ENCODE measurements around the gene PDILT. TPM values are rescaled to one million over a fixed set of nuclear protein-coding genes. Genes with fewer than 3 reads are reported as not detected.

Gene PDILT
- total RNA-seq, 1 experiment from 2014 or later = not detected

DNA sequence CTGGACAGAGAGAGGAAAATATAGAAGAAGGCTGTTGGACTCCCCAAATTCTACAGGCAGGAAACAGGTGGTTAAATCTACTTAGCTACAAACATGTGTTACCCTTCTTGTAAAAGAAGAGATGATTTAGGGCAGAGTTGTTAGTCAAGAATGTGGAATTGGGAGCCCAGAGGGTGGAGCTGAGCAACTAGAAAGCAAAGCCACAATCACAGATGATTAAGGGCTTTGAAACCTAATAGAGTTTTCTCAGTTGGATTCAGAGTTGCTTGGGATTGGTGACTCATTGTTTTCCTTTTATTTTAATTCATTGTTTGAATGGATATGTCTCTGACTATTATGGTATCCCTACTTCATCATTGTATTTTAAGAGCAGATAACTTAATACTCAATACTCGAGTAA is 11.0 kb upstream of the PDILT start:
- CTCF ChIA-PET = no interaction called here
- Histone ChIP-seq H3K9me3 (ENCODE audit: insufficient read depth, low read depth) (no peaks in the 10 kb centered on the region), H3K79me2 (ENCODE audit: low read depth) (no peaks in the 10 kb centered on the region), H3K4me2 (no peak overlapping the region), H3K36me3 (ENCODE audit: low read depth) (no peaks in the 10 kb centered on the region), H3K27ac (no peak overlapping the region), H3F3A (ENCODE audit: insufficient read depth, low read depth) (no peaks in the 10 kb centered on the region), H4K20me1 (ENCODE audit: insufficient read depth) (no peaks in the 10 kb centered on the region), H3K9me2 (ENCODE audit: insufficient read depth) (no peaks in the 10 kb centered on the region), H3K4me1 (replicated peaks; ENCODE audit: insufficient read depth) (no peaks in the 10 kb centered on the region), H2AFZ (no peak overlapping the region), H3K4me3 (no peak overlapping the region), H3K27me3 (ENCODE audit: insufficient read depth, low read depth) (peaks cover 31% of the 10 kb centered on the region)
- DNase-seq = no peak
- intact Hi-C loops (cut with micrococcal nuclease; ENCODE audit: unreplicated experiment) = no loop called here
- BruUV-seq (replicated peaks) = no TSS peak
- POLR2A ChIA-PET (ENCODE audit: unreplicated experiment) = no interaction called here
- TF ChIP-seq, protein P1, sequence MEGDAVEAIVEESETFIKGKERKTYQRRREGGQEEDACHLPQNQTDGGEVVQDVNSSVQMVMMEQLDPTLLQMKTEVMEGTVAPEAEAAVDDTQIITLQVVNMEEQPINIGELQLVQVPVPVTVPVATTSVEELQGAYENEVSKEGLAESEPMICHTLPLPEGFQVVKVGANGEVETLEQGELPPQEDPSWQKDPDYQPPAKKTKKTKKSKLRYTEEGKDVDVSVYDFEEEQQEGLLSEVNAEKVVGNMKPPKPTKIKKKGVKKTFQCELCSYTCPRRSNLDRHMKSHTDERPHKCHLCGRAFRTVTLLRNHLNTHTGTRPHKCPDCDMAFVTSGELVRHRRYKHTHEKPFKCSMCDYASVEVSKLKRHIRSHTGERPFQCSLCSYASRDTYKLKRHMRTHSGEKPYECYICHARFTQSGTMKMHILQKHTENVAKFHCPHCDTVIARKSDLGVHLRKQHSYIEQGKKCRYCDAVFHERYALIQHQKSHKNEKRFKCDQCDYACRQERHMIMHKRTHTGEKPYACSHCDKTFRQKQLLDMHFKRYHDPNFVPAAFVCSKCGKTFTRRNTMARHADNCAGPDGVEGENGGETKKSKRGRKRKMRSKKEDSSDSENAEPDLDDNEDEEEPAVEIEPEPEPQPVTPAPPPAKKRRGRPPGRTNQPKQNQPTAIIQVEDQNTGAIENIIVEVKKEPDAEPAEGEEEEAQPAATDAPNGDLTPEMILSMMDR (conservative IDR thresholded peaks at IDR 0.05) = no peak
- no peak for TF ChIP-seq EZH2 (IDR thresholded peaks at IDR 0.05; ENCODE audit: low read depth)

DNA sequence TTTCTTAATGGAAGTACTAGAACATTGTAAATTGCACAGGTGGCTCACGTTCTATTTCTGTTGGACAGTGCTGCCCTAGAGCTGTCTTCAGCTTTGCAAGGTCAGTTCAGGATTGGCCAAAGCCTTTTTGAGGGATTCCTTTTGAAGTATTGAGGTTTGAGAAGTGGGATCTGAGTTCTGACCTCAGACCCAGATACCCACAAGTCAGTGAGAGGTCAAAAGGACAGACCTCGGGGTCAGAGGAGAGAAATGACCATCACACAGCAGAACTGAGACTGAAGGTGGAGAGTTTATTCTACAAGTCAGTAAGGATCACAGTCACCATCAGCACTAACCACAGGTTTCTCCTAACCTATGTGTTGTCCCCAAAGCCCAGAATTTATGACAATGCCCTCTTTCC is 6.5 kb upstream of the PDILT start:
- Histone ChIP-seq H3K4me2 (no peak overlapping the region), H3K27ac (no peak overlapping the region), H3K4me3 (no peak overlapping the region), H3K27me3 (ENCODE audit: insufficient read depth, low read depth) (peaks cover 44% of the 10 kb centered on the region), H3K4me1 (replicated peaks; ENCODE audit: insufficient read depth) (no peaks in the 10 kb centered on the region), H3K79me2 (ENCODE audit: low read depth) (no peaks in the 10 kb centered on the region), H3K9me3 (ENCODE audit: insufficient read depth, low read depth) (no peaks in the 10 kb centered on the region), H2AFZ (no peak overlapping the region), H3F3A (ENCODE audit: insufficient read depth, low read depth) (no peaks in the 10 kb centered on the region), H3K9me2 (ENCODE audit: insufficient read depth) (no peaks in the 10 kb centered on the region), H4K20me1 (ENCODE audit: insufficient read depth) (no peaks in the 10 kb centered on the region), H3K36me3 (ENCODE audit: low read depth) (no peaks in the 10 kb centered on the region)
- TF ChIP-seq EZH2 (IDR thresholded peaks at IDR 0.05; ENCODE audit: low read depth) = no peak
- TF ChIP-seq, protein P1 (conservative IDR thresholded peaks at IDR 0.05) = no peak
- CTCF ChIA-PET = no interaction called here
- intact Hi-C loops (cut with micrococcal nuclease; ENCODE audit: unreplicated experiment) = no loop called here
- BruUV-seq (replicated peaks) = no TSS peak
- POLR2A ChIA-PET (ENCODE audit: unreplicated experiment) = no interaction called here
- DNase-seq = no peak

DNA sequence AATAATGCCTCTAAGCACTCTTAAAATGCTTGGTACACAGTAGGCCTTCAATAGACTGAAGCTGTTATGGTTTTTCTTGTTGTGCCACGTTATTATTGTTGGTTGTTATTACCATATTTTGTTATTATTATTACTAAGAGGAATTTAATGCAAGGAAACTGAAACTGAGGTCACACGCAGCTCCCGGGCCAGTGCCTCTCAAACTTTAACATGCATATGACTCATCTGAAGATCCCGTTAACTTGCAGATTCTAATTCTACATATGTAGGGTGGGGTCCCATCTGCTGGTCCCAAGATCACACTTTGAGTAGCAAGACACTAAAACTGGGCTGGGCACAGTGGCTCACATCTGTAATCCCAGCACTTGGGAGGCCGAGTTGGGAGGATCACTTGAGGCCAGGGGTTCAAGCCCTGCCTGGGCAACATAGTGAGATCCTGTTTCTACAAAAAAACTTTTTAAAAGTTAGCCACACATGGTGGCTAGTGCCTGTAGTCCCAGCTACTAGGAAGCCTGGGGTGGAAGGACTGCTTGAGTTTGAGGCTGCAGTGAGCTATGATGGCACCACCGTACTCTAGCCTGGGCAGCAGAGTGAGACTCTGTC is 5.7 kb upstream of the PDILT start:
- no peak overlapping the region for H3K4me2 ChIP-seq
- H3K36me3 ChIP-seq (ENCODE audit: low read depth) = no peaks in the 10 kb centered on the region
- CTCF ChIA-PET = no interaction called here
- no peaks in the 10 kb centered on the region for H3F3A ChIP-seq (ENCODE audit: insufficient read depth, low read depth)
- no peaks in the 10 kb centered on the region for H3K4me1 ChIP-seq (replicated peaks; ENCODE audit: insufficient read depth)
- H4K20me1 ChIP-seq (ENCODE audit: insufficient read depth) = no peaks in the 10 kb centered on the region
- H3K27me3 ChIP-seq (ENCODE audit: insufficient read depth, low read depth) = peaks cover 53% of the 10 kb centered on the region
- intact Hi-C loops (cut with micrococcal nuclease; ENCODE audit: unreplicated experiment) = no loop called here
- POLR2A ChIA-PET (ENCODE audit: unreplicated experiment) = no interaction called here
- no peak for TF ChIP-seq EZH2 (IDR thresholded peaks at IDR 0.05; ENCODE audit: low read depth)
- TF ChIP-seq, protein P1 (conservative IDR thresholded peaks at IDR 0.05) = no peak
- no TSS peak for BruUV-seq (replicated peaks)
- no peak overlapping the region for H3K27ac ChIP-seq
- no peaks in the 10 kb centered on the region for H3K79me2 ChIP-seq (ENCODE audit: low read depth)
- DNase-seq = no peak
- H3K4me3 ChIP-seq = no peak overlapping the region
- H2AFZ ChIP-seq = no peak overlapping the region
- H3K9me3 ChIP-seq (ENCODE audit: insufficient read depth, low read depth) = no peaks in the 10 kb centered on the region
- no peaks in the 10 kb centered on the region for H3K9me2 ChIP-seq (ENCODE audit: insufficient read depth)
